AG09309 (cell line): ENCODE data around the gene PDE2A.
"Not testable (repeated sequence)": the region's sequence is repeated elsewhere in the genome, so short reads cannot be mapped to it uniquely, and the experiment has no call there.

Experiments
- DNase-seq: peaks from one replicate; pipeline ENCODE4 v3.0.0-alpha.2; 2010; ENCODE audit warnings: low read depth
- H3K4me3 ChIP-seq: 2 replicates; pipeline ENCODE4 v1.5.1; 2011; ENCODE audit warnings: mild to moderate bottlenecking, low read depth, low read length, moderate library complexity; ENCODE audit not compliant: control insufficient read depth
- CTCF ChIP-seq: IDR thresholded peaks from 2 replicates; pipeline ENCODE4 v1.5.1; 2011; ENCODE audit warnings: mild to moderate bottlenecking, low read depth, low read length, inconsistent platforms; ENCODE audit not compliant: insufficient read depth, control insufficient read depth; ENCODE audit errors: missing control alignments

The PDE2A gene

GRCh38 chr11:72570893-72571661 lies 103.1 kb downstream of the PDE2A start:
- TF ChIP-seq CTCF, result no peak
- DNase-seq, result no peak
- no peak overlapping the region for H3K4me3 ChIP-seq

- no peak overlapping the region for H3K4me3 ChIP-seq
- no peak for TF ChIP-seq CTCF
- peak; percentile 57 for DNase-seq
These were observed 104.0 kb downstream of the PDE2A start for GRCh38 chr11:72569966-72570892.

- TF ChIP-seq CTCF, result no peak
- H3K4me3 ChIP-seq, result no peak overlapping the region
- DNase-seq, result no peak
These were observed 105.4 kb downstream of the PDE2A start for GRCh38 chr11:72568861-72569260.

GRCh38 chr11:72562431-72562830 lies 111.8 kb downstream of the PDE2A start:
- no peak for DNase-seq
- no peak overlapping the region for H3K4me3 ChIP-seq
- no peak for TF ChIP-seq CTCF

- no peak for TF ChIP-seq CTCF
- H3K4me3 ChIP-seq, result no peak overlapping the region
- no peak for DNase-seq
These were observed 112.4 kb downstream of the PDE2A start for GRCh38 chr11:72561856-72562255.

GRCh38 chr11:72560864-72561263 lies 113.4 kb downstream of the PDE2A start:
- not testable (repeated sequence) for H3K4me3 ChIP-seq, DNase-seq

- H3K4me3 ChIP-seq, result no peak overlapping the region
- DNase-seq, result no peak
- TF ChIP-seq CTCF, result no peak
These were observed 117.8 kb downstream of the PDE2A start for GRCh38 chr11:72556433-72556832.

GRCh38 chr11:72555014-72555522 lies 119.2 kb downstream of the PDE2A start:
- DNase-seq, H3K4me3 ChIP-seq: not testable (repeated sequence)
